Measurements from ENCODE around the gene ONECUT2.

- TF ChIP-seq CTCF (IDR thresholded peaks at IDR 0.05), result no peak
- no peak for TF ChIP-seq POLR2AphosphoS5 (IDR thresholded peaks at IDR 0.05)
- no peak for TF ChIP-seq EP300 (IDR thresholded peaks at IDR 0.05)
- no peak for TF ChIP-seq POLR2A (IDR thresholded peaks at IDR 0.05)
These were observed 67.5 kb downstream of the ONECUT2 start for GRCh38 chr18:57502624-57503023.
